ENCODE measurements around the gene COX14. TPM values are rescaled to one million over a fixed set of nuclear protein-coding genes. Genes with fewer than 3 reads are reported as not detected.
A peak's percentile ranks its signal among the peaks of the same experiment; 100 is the strongest.
"Not testable (repeated sequence)": the region's sequence is repeated elsewhere in the genome, so short reads cannot be mapped to it uniquely, and the experiment has no call there.

COX14 gene
- total RNA-seq, 1 experiment from 2014 or later, result 67.8 TPM

GRCh38 chr12:50154947-50155346 lies 42.9 kb downstream of the COX14 start:
- not testable (repeated sequence) for DNase-seq (ENCODE audit: low read depth)

- DNase-seq (ENCODE audit: low read depth), result no peak
Observed at GRCh38 chr12:50156641-50157040, 44.6 kb downstream of the COX14 start.

GRCh38 chr12:50157259-50157658 lies 45.2 kb downstream of the COX14 start:
- no peak for DNase-seq (ENCODE audit: low read depth)

- DNase-seq (ENCODE audit: low read depth), result no peak
Observed at GRCh38 chr12:50160643-50161042, 48.6 kb downstream of the COX14 start.

GRCh38 chr12:50162230-50162629 lies 50.2 kb downstream of the COX14 start:
- no peak for DNase-seq (ENCODE audit: low read depth)

GRCh38 chr12:50164963-50165362 lies 52.9 kb downstream of the COX14 start:
- DNase-seq (ENCODE audit: low read depth), result no peak

- DNase-seq (ENCODE audit: low read depth), result peak; percentile 57
Observed at GRCh38 chr12:50166799-50167048, 54.7 kb downstream of the COX14 start.

GRCh38 chr12:50167049-50167828 lies 55.2 kb downstream of the COX14 start, which contains the start of gene CERS5:
Gene CERS5 (minus strand): TSS chr12:50167369. CDS start chr12:50167297, 72 bp downstream.
- DNase-seq (ENCODE audit: low read depth), result peak; percentile 100

Other genes with a start within 250 kb of the COX14 start
- 0.34 TPM in 1 of 2 replicates, not detected in the other for gene FAIM2, start 208.3 kb upstream of the COX14 start, total RNA-seq (2014; rRNA removed; shearing (Covaris generic))
- not detected in 2 replicates for gene AQP2, start 161.5 kb upstream of the COX14 start, total RNA-seq (2014; rRNA removed; shearing (Covaris generic))
- not detected in 2 replicates for gene AQP5, start 150.4 kb upstream of the COX14 start, total RNA-seq (2014; rRNA removed; shearing (Covaris generic))
- 0.11 TPM in 1 of 2 replicates, not detected in the other for gene AQP6, start 139.3 kb upstream of the COX14 start, total RNA-seq (2014; rRNA removed; shearing (Covaris generic))
- gene RACGAP1, start 86.7 kb upstream of the COX14 start, total RNA-seq (2014; rRNA removed; shearing (Covaris generic)), result 223 and 292 TPM in 2 replicates
- not detected in 2 replicates for gene ASIC1, start 54.6 kb upstream of the COX14 start, total RNA-seq (2014; rRNA removed; shearing (Covaris generic))
- 79.4 and 98.4 TPM in 2 replicates for gene SMARCD1, start 26.9 kb upstream of the COX14 start, total RNA-seq (2014; rRNA removed; shearing (Covaris generic))
- gene GPD1, start 8.2 kb upstream of the COX14 start, total RNA-seq (2014; rRNA removed; shearing (Covaris generic)), result 0.29 TPM in 1 of 2 replicates, not detected in the other
- 18.2 and 36.6 TPM in 2 replicates for gene CERS5, start 55.1 kb downstream of the COX14 start, total RNA-seq (2014; rRNA removed; shearing (Covaris generic))
- gene LIMA1, start 171.3 kb downstream of the COX14 start, total RNA-seq (2014; rRNA removed; shearing (Covaris generic)), result 143 and 166 TPM in 2 replicates